Liver (tissue), 3 donors: ENCODE measurements around the gene TRIAP1.

Experiments
- EGR1 ChIP-seq, 2 donors: IDR thresholded peaks; 2 replicates each; pipeline ENCODE4 v1.6.1; 2016 to 2018; ENCODE audit warnings: antibody characterized with exemption in 2 of 2, low read depth in 2 of 2
- FOXA1 ChIP-seq: IDR thresholded peaks from 2 replicates; pipeline ENCODE4 v1.6.1; 2016; ENCODE audit warnings: antibody characterized with exemption
- GABPA ChIP-seq, 2 donors: IDR thresholded peaks in 1 of 2; conservative IDR thresholded peaks in 1 of 2; 2 replicates each; pipeline ENCODE4 v1.6.1; 2016; ENCODE audit warnings: antibody characterized with exemption in 2 of 2, mild to moderate bottlenecking in 1 of 2, moderate library complexity in 1 of 2
- JUND ChIP-seq, 2 donors: IDR thresholded peaks; 2 replicates each; pipeline ENCODE4 v1.6.1; 2016; ENCODE audit warnings: antibody characterized with exemption in 2 of 2
- RAD21 ChIP-seq, 2 donors: IDR thresholded peaks; 2 replicates each; pipeline ENCODE4 v1.6.1; 2016; ENCODE audit warnings: antibody characterized with exemption in 2 of 2, mild to moderate bottlenecking in 2 of 2
- RXRA ChIP-seq, 2 donors: IDR thresholded peaks; 2 replicates each; pipeline ENCODE4 v1.6.1; 2017 to 2018; ENCODE audit warnings: antibody characterized with exemption in 2 of 2, mild to moderate bottlenecking in 1 of 2
- SP1 ChIP-seq: IDR thresholded peaks from 2 replicates; pipeline ENCODE4 v1.6.1; 2018; ENCODE audit warnings: antibody characterized with exemption, mild to moderate bottlenecking
- TAF1 ChIP-seq: conservative IDR thresholded peaks from 2 replicates; pipeline ENCODE4 v1.6.1; 2016; ENCODE audit warnings: antibody characterized with exemption, mild to moderate bottlenecking
- YY1 ChIP-seq: IDR thresholded peaks from 2 replicates; pipeline ENCODE4 v1.6.1; 2016; ENCODE audit warnings: antibody characterized with exemption, mild to moderate bottlenecking
- TF ChIP-seq, protein P1 (sequence below): IDR thresholded peaks from 2 replicates; pipeline ENCODE4 v1.6.1; 2016; ENCODE audit warnings: antibody characterized with exemption, mild to moderate bottlenecking
- TF ChIP-seq, protein P2 (sequence below): fragments of 150-350 bp; IDR thresholded peaks from 2 replicates; pipeline ENCODE4 v1.5.1; 2017; ENCODE audit warnings: improper control_type of control experiment, low read depth, low read length; ENCODE audit not compliant: missing input control
- TF ChIP-seq, protein P3 (sequence below): IDR thresholded peaks from 2 replicates; pipeline ENCODE4 v1.6.1; 2016; ENCODE audit warnings: antibody characterized with exemption
- donor health status: healthy.
- donor health status: healthy.

DNA sequence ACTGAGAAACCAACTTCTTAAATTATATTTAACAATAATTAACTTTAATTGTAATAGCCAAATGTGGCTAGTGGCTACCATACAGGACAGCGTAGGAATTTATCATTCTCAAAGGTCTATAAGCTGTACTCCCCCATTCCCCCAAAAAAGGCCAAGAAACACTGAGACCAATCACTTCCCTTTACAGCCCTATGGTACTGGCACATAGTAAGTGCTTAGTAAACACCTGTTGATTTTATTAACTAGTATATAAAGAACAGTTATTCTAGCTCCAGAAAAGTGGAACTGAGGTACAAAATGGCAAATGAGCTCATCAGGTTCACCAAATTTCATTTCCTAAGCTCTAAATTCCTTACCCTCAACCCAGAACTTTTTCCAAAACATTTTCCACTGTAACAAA, 29.5 kb upstream of the TRIAP1 start:
- TF ChIP-seq RAD21 (IDR thresholded peaks at IDR 0.05) (no peak), JUND (IDR thresholded peaks at IDR 0.05) (no peak), YY1 (no peak), TAF1 (no peak), SP1 (no peak), GABPA (IDR thresholded peaks at IDR 0.05 in 1 of 2, conservative IDR thresholded peaks at IDR 0.05 in 1 of 2) (no peak), EGR1 (IDR thresholded peaks at IDR 0.05; ENCODE audit: low read depth in 2 of 2) (no peak), FOXA1 (no peak), RXRA (IDR thresholded peaks at IDR 0.05) (no peak)
- TF ChIP-seq, protein P1, sequence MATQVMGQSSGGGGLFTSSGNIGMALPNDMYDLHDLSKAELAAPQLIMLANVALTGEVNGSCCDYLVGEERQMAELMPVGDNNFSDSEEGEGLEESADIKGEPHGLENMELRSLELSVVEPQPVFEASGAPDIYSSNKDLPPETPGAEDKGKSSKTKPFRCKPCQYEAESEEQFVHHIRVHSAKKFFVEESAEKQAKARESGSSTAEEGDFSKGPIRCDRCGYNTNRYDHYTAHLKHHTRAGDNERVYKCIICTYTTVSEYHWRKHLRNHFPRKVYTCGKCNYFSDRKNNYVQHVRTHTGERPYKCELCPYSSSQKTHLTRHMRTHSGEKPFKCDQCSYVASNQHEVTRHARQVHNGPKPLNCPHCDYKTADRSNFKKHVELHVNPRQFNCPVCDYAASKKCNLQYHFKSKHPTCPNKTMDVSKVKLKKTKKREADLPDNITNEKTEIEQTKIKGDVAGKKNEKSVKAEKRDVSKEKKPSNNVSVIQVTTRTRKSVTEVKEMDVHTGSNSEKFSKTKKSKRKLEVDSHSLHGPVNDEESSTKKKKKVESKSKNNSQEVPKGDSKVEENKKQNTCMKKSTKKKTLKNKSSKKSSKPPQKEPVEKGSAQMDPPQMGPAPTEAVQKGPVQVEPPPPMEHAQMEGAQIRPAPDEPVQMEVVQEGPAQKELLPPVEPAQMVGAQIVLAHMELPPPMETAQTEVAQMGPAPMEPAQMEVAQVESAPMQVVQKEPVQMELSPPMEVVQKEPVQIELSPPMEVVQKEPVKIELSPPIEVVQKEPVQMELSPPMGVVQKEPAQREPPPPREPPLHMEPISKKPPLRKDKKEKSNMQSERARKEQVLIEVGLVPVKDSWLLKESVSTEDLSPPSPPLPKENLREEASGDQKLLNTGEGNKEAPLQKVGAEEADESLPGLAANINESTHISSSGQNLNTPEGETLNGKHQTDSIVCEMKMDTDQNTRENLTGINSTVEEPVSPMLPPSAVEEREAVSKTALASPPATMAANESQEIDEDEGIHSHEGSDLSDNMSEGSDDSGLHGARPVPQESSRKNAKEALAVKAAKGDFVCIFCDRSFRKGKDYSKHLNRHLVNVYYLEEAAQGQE = no peak
- TF ChIP-seq, protein P2, sequence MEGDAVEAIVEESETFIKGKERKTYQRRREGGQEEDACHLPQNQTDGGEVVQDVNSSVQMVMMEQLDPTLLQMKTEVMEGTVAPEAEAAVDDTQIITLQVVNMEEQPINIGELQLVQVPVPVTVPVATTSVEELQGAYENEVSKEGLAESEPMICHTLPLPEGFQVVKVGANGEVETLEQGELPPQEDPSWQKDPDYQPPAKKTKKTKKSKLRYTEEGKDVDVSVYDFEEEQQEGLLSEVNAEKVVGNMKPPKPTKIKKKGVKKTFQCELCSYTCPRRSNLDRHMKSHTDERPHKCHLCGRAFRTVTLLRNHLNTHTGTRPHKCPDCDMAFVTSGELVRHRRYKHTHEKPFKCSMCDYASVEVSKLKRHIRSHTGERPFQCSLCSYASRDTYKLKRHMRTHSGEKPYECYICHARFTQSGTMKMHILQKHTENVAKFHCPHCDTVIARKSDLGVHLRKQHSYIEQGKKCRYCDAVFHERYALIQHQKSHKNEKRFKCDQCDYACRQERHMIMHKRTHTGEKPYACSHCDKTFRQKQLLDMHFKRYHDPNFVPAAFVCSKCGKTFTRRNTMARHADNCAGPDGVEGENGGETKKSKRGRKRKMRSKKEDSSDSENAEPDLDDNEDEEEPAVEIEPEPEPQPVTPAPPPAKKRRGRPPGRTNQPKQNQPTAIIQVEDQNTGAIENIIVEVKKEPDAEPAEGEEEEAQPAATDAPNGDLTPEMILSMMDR = no peak
- TF ChIP-seq, protein P3, sequence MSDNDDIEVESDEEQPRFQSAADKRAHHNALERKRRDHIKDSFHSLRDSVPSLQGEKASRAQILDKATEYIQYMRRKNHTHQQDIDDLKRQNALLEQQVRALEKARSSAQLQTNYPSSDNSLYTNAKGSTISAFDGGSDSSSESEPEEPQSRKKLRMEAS = no peak
